HCT116 (cell line): ENCODE results near the gene CCDC61.

Source experiments
- CTCF ChIP-seq, 3 experiments: fragments of 200-600 bp in 1 of 3; sonication (generic) in 1 of 3; IDR thresholded peaks in 2 of 3; conservative IDR thresholded peaks in 1 of 3; 2 replicates each; pipeline ENCODE4 v1.5.1; 2012 to 2017; ENCODE audit warnings: low read depth in 2 of 3, low read length in 2 of 3, antibody characterized with exemption in 1 of 3, borderline replicate concordance in 1 of 3, control low read depth in 1 of 3, mild to moderate bottlenecking in 1 of 3, mixed read lengths in 1 of 3, mixed run types in 1 of 3, moderate library complexity in 1 of 3; ENCODE audit not compliant: insufficient read depth in 1 of 3
- EZH2phosphoT487 ChIP-seq: fragments of 200-600 bp; IDR thresholded peaks from 2 replicates; pipeline ENCODE4 v1.6.1; 2018; ENCODE audit warnings: antibody characterized with exemption, borderline replicate concordance
- SP1 ChIP-seq: IDR thresholded peaks from 2 replicates; pipeline ENCODE4 v1.6.1; 2012; ENCODE audit warnings: low read depth
- SRF ChIP-seq: IDR thresholded peaks from 2 replicates; pipeline ENCODE4 v1.6.1; 2012; ENCODE audit warnings: low read depth
- YY1 ChIP-seq: IDR thresholded peaks from 2 replicates; pipeline ENCODE4 v1.6.1; 2011; ENCODE audit warnings: low read length, low read depth, moderate library complexity, mild to moderate bottlenecking; ENCODE audit not compliant: insufficient replicate concordance; ENCODE audit errors: extremely low read depth
- TF ChIP-seq, protein P1 (sequence below): IDR thresholded peaks from 2 replicates; pipeline ENCODE4 v1.6.1; 2011; ENCODE audit warnings: mild to moderate bottlenecking, low read length, moderate library complexity; ENCODE audit not compliant: insufficient replicate concordance; ENCODE audit errors: extremely low read depth

GRCh38 chr19:46052896-46053295 is 57.6 kb downstream of the CCDC61 start:
- TF ChIP-seq SRF: no peak
- TF ChIP-seq YY1: no peak
- TF ChIP-seq SP1: no peak
- no peak for TF ChIP-seq CTCF (IDR thresholded peaks at IDR 0.05 in 2 of 3, conservative IDR thresholded peaks at IDR 0.05 in 1 of 3; ENCODE audit: borderline replicate concordance in 1 of 3, insufficient read depth in 1 of 3, low read depth in 2 of 3, low read length in 2 of 3)
- TF ChIP-seq, protein P1, sequence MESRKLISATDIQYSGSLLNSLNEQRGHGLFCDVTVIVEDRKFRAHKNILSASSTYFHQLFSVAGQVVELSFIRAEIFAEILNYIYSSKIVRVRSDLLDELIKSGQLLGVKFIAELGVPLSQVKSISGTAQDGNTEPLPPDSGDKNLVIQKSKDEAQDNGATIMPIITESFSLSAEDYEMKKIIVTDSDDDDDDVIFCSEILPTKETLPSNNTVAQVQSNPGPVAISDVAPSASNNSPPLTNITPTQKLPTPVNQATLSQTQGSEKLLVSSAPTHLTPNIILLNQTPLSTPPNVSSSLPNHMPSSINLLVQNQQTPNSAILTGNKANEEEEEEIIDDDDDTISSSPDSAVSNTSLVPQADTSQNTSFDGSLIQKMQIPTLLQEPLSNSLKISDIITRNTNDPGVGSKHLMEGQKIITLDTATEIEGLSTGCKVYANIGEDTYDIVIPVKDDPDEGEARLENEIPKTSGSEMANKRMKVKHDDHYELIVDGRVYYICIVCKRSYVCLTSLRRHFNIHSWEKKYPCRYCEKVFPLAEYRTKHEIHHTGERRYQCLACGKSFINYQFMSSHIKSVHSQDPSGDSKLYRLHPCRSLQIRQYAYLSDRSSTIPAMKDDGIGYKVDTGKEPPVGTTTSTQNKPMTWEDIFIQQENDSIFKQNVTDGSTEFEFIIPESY: no peak
- no peak for TF ChIP-seq EZH2phosphoT487
